K562 (cell line): ENCODE data around the gene CCSER1.
"Not testable (repeated sequence)": the region's sequence is repeated elsewhere in the genome, so short reads cannot be mapped to it uniquely, and the experiment has no call there.

Experiments
- ATF2 ChIP-seq: sonication (generic); formaldehyde crosslinking; IDR thresholded peaks from 2 replicates; pipeline ENCODE4 v1.8.1; 2022; ENCODE audit warnings: missing genetic modification reagents
- CCAR2 ChIP-seq: fragments of 200-400 bp; formaldehyde crosslinking; IDR thresholded peaks from 2 replicates; pipeline ENCODE4 v1.6.1; 2017; ENCODE audit warnings: mild to moderate bottlenecking, low read depth, low read length
- CREB1 ChIP-seq, 2 experiments: sonication (generic) in 1 of 2; formaldehyde crosslinking in 1 of 2; IDR thresholded peaks; 2 replicates each; pipeline versions ENCODE4 v1.6.1 to v1.8.0; 2012 to 2022; ENCODE audit warnings: inconsistent platforms in 1 of 2, mild to moderate bottlenecking in 1 of 2, missing genetic modification reagents in 1 of 2, moderate library complexity in 1 of 2
- CTCF ChIP-seq, 3 experiments: IDR thresholded peaks in 2 of 3; conservative IDR thresholded peaks in 1 of 3; 2 replicates each; pipeline ENCODE4 v1.5.1; 2011 to 2012; ENCODE audit warnings: low read length in 3 of 3, mild to moderate bottlenecking in 3 of 3, control low read depth in 2 of 3, improper control_type of control experiment in 1 of 3, inconsistent platforms in 1 of 3, low read depth in 1 of 3, mixed read lengths in 1 of 3, moderate library complexity in 1 of 3; ENCODE audit not compliant: insufficient read depth in 2 of 3
- EZH2 ChIP-seq: IDR thresholded peaks from 2 replicates; pipeline ENCODE4 v1.6.1; 2012; ENCODE audit warnings: low read depth, mild to moderate bottlenecking, inconsistent platforms, low read length, borderline replicate concordance
- HMBOX1 ChIP-seq: sonication (generic); IDR thresholded peaks from 2 replicates; pipeline ENCODE4 v1.6.1; 2016
- MLLT1 ChIP-seq, 2 experiments: fragments of 450-650 bp; IDR thresholded peaks; 2 replicates each; pipeline ENCODE4 v1.6.1; 2016
- MTA3 ChIP-seq: fragments of 450-650 bp; formaldehyde crosslinking; IDR thresholded peaks from 2 replicates; pipeline ENCODE4 v1.6.1; 2017; ENCODE audit warnings: mild to moderate bottlenecking, borderline replicate concordance
- MYC ChIP-seq, 2 experiments: fragments of 250-450 bp in 1 of 2; sonication (Bioruptor Pico) in 1 of 2; IDR thresholded peaks; 2 replicates each; pipeline versions ENCODE4 v1.5.1 to v1.6.1; 2012 to 2021; ENCODE audit warnings: low read depth in 2 of 2, borderline replicate concordance in 1 of 2, improper control_type of control experiment in 1 of 2, low read length in 1 of 2, mild to moderate bottlenecking in 1 of 2, moderate library complexity in 1 of 2
- NRF1 ChIP-seq, 2 experiments: fragments of 450-650 bp; IDR thresholded peaks in 1 of 2; conservative IDR thresholded peaks in 1 of 2; 2 replicates each; pipeline ENCODE4 v1.6.1; 2014; ENCODE audit warnings: mild to moderate bottlenecking in 2 of 2
- POLR2A ChIP-seq: fragments of 450-650 bp; conservative IDR thresholded peaks from 2 replicates; pipeline ENCODE4 v1.6.1; 2016
- RBM25 ChIP-seq: fragments of 200-400 bp; formaldehyde crosslinking; IDR thresholded peaks from 2 replicates; pipeline ENCODE4 v1.6.1; 2018; ENCODE audit warnings: low read length, low read depth, moderate library complexity; ENCODE audit not compliant: severe bottlenecking
- SIN3A ChIP-seq, 2 experiments: fragments of 150-350 bp in 1 of 2; IDR thresholded peaks; 2 replicates each; pipeline ENCODE4 v1.6.1; 2011 to 2016; ENCODE audit warnings: borderline replicate concordance in 2 of 2, low read depth in 2 of 2, low read length in 2 of 2, mild to moderate bottlenecking in 2 of 2, moderate library complexity in 2 of 2; ENCODE audit not compliant: control insufficient read depth in 1 of 2
- SIRT6 ChIP-seq: IDR thresholded peaks from one replicate; pipeline ENCODE4 v1.6.1; 2012; ENCODE audit warnings: low read depth, mild to moderate bottlenecking, control low read depth, inconsistent platforms, low read length, moderate library complexity

GRCh38 chr4:90911724-90912434 is 784.7 kb downstream of the CCSER1 start:
- not testable (repeated sequence) for TF ChIP-seq MYC (IDR thresholded peaks at IDR 0.05; ENCODE audit: low read depth, low read length); MYC (CRISPR knock-in tag; IDR thresholded peaks at IDR 0.05; ENCODE audit: borderline replicate concordance, low read depth); RBM25; CTCF (IDR thresholded peaks at IDR 0.05 in 2 of 3, conservative IDR thresholded peaks at IDR 0.05 in 1 of 3; ENCODE audit: insufficient read depth in 2 of 3, low read depth in 1 of 3, low read length in 3 of 3); MTA3; SIRT6; CCAR2; ATF2; EZH2; SIN3A (IDR thresholded peaks at IDR 0.05; ENCODE audit: borderline replicate concordance in 2 of 2, control insufficient read depth in 1 of 2, low read depth in 2 of 2, low read length in 2 of 2); HMBOX1; CREB1 (IDR thresholded peaks at IDR 0.05); CREB1 (CRISPR knock-in tag; IDR thresholded peaks at IDR 0.05); MLLT1 (IDR thresholded peaks at IDR 0.05); POLR2A; NRF1 (conservative IDR thresholded peaks at IDR 0.05 in 1 of 2, IDR thresholded peaks at IDR 0.05 in 1 of 2)
